Endothelial cell of umbilical vein (primary cell): ENCODE measurements around the gene CD72.

Source experiments
- EZH2 ChIP-seq: IDR thresholded peaks from 2 replicates; pipeline ENCODE4 v1.6.1; 2012; ENCODE audit warnings: borderline replicate concordance, low read depth, mild to moderate bottlenecking, moderate library complexity, low read length, inconsistent platforms; ENCODE audit not compliant: severe bottlenecking
- FOS ChIP-seq: IDR thresholded peaks from 2 replicates; pipeline ENCODE4 v1.6.1; 2011; ENCODE audit warnings: mild to moderate bottlenecking, low read length, moderate library complexity, borderline replicate concordance; ENCODE audit not compliant: insufficient read depth
- GATA2 ChIP-seq: IDR thresholded peaks from 2 replicates; pipeline ENCODE4 v1.7.0; 2011; ENCODE audit warnings: low read depth, mild to moderate bottlenecking, moderate library complexity, mixed read lengths, low read length; ENCODE audit not compliant: insufficient read length, insufficient read depth
- MYC ChIP-seq: IDR thresholded peaks from one replicate; pipeline ENCODE4 v1.6.1; 2011; ENCODE audit warnings: mild to moderate bottlenecking, low read depth, low read length
- POLR2A ChIP-seq: IDR thresholded peaks from 2 replicates; pipeline ENCODE4 v1.6.1; 2012; ENCODE audit warnings: low read depth, mild to moderate bottlenecking, control low read depth, low read length
- POLR2AphosphoS5 ChIP-seq: IDR thresholded peaks from 2 replicates; pipeline ENCODE4 v1.6.1; 2012; ENCODE audit warnings: low read depth, mild to moderate bottlenecking, control low read depth, low read length, moderate library complexity; ENCODE audit not compliant: insufficient read depth
- TF ChIP-seq, protein P1 (sequence below), 2 donors: IDR thresholded peaks; 1 replicate in 1 of 2; 2 replicates in 1 of 2; pipeline ENCODE4 v1.5.1; 2011; ENCODE audit warnings: low read length in 2 of 2, mild to moderate bottlenecking in 2 of 2, moderate library complexity in 2 of 2, control low read depth in 1 of 2, inconsistent platforms in 1 of 2, low read depth in 1 of 2; ENCODE audit not compliant: insufficient read depth in 1 of 2; ENCODE audit errors: extremely low read depth in 1 of 2
- TF ChIP-seq, protein P2 (sequence below): IDR thresholded peaks from 2 replicates; pipeline ENCODE4 v1.6.1; 2011; ENCODE audit not compliant: insufficient read depth, insufficient read length

DNA sequence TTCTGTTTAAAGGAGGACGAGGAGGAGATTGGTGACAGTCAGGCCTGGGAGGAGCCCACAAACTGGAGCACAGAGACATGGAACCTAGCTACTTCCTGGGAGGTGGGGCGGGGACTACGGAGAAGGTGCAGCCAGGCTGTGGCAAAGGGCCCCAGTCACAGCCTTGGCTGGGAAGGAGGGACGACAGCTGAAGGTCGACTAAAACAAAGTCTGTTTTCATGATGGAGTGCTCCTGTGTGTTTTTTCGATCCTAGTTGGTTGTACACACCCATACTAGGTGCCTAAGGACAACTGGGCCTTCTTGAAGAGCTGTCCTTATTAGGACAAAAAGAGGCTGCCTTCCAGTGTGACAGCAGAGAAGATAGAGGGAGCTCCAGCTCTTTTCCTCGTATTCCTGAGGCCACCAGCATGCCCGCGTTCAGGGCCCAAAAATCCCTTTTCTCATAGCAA is 42.8 kb upstream of the CD72 start:
- TF ChIP-seq, protein P1, sequence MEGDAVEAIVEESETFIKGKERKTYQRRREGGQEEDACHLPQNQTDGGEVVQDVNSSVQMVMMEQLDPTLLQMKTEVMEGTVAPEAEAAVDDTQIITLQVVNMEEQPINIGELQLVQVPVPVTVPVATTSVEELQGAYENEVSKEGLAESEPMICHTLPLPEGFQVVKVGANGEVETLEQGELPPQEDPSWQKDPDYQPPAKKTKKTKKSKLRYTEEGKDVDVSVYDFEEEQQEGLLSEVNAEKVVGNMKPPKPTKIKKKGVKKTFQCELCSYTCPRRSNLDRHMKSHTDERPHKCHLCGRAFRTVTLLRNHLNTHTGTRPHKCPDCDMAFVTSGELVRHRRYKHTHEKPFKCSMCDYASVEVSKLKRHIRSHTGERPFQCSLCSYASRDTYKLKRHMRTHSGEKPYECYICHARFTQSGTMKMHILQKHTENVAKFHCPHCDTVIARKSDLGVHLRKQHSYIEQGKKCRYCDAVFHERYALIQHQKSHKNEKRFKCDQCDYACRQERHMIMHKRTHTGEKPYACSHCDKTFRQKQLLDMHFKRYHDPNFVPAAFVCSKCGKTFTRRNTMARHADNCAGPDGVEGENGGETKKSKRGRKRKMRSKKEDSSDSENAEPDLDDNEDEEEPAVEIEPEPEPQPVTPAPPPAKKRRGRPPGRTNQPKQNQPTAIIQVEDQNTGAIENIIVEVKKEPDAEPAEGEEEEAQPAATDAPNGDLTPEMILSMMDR (IDR thresholded peaks at IDR 0.05; ENCODE audit: extremely low read depth in 1 of 2, insufficient read depth in 1 of 2, low read depth in 1 of 2, low read length in 2 of 2), result no peak
- TF ChIP-seq MYC (no peak), POLR2AphosphoS5 (no peak), EZH2 (no peak), POLR2A (no peak), FOS (no peak), GATA2 (no peak)
- TF ChIP-seq, protein P2, sequence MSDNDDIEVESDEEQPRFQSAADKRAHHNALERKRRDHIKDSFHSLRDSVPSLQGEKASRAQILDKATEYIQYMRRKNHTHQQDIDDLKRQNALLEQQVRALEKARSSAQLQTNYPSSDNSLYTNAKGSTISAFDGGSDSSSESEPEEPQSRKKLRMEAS, result no peak
